ENCODE measurements around the gene COX20.
"Not testable (repeated sequence)": the region's sequence is repeated elsewhere in the genome, so short reads cannot be mapped to it uniquely, and the experiment has no call there.

The COX20 gene, protein sequence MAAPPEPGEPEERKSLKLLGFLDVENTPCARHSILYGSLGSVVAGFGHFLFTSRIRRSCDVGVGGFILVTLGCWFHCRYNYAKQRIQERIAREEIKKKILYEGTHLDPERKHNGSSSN

DNA sequence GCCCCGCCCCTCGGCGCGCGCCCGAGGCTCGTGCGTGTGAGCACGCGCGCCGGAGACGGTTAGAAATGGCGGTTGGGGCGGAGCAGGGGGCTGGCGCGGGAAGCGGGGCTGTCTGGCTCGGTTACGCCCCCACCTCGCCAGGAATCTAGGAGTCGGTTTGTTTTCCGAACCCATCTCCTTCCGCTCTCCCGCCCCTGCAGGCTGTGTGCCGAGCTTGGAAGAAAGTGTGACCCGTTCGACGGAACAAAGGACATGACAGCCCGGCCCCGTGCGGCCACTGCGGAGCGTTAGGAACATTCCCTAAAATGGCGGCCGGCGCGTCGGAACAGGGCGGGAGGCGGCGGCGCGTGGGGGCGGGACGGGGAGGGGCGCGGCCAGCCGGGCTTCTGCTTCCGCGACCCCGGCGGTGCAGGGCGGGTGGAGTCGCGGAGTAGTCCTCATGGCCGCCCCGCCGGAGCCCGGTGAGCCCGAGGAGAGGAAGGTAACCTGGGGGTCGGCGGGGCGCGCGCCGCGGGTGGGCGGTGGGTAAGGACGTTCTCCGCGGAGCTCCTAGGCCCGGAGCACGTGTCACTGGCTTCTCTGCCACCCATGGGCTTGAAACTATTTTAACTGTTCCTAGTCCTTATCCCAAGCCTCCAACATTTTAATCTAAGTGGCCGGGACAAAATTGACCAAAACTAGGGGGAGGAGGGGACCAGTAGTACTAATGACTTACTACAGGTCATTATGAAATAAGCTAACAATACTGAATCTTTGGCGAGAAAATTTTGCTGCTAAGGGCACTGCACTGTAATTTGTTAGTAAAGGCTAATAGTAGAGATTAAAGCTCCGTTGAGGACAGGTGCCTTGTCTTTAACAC is at the start of gene COX20:
Gene COX20, plus strand, starts transcription at position 383 of the 859 bp plus-strand sequence. Its CDS starts 57 bp downstream, at position 440.
- peak; percentile 76 for DNase-seq

DNA sequence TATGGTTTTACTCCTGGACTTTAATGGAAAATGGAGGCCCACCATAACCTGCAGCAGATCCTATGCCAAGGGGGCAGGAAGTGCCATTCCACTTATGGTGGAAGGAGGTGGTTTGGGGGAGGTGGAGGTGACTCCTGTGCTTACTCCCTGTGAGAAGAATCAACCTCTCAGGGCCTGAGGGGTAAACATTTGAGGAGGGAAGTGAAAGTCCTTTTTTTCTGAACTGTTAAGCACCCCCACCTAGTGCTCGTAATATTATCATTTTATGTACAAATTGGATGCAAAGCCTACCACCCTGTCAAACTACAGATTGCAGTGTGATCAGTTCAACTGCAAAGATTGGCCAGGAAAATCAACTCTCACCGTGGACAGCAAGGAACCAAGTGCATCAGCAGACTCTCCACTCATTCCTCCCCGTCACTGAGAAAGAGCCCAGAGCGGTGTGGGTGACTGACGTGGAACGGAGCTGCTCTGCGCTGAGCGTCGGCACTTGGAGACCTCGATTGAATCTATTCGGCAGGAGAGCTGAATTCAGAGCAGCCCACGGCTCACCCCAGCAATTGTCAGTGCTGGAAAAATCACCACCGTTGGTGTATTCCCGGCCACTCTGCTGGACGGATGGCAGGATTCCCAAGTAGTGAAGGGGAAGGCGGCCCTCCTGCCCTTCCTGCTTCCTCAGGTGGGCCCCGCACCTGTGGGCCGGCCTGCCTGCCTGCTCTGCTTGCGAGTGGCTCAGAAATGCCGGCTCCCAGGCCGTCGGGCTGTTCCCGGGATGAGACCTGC is 46.8 kb upstream of the COX20 start:
- DNase-seq, result no peak

DNA sequence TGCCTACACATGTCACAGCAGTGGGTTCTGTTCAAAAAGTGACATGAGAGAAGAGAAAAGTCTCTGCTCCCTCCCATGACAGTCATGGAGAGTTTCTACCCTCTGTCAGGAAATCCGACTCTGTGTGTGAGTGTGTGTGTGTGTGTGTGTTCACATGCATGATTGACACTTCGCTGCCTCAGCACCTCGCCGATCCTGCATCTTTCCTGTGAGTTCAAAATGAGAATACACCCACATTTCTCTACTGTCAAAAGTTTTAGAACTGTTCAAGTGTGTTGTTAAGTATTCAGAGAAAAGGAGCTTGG is 46.2 kb upstream of the COX20 start:
- DNase-seq, result no peak

DNA sequence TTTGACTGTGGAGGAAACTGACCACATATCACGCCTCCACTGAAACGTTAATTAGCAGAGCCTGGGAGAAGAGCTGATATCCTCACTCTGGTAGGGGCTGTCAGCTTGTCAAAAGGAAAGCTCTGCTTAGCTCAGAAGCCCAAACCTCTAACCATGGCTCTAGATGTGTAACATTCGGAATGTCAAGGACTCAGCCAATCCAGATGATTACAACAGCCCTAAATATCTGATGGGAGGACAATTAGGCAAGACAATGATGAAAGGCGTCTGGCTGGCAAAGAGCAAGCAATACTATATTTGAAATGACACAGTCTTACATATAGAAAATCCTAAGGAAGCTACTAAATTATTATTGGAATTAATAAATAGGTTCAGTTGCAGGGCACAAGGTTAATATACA is 45.7 kb upstream of the COX20 start:
- no peak for DNase-seq

DNA sequence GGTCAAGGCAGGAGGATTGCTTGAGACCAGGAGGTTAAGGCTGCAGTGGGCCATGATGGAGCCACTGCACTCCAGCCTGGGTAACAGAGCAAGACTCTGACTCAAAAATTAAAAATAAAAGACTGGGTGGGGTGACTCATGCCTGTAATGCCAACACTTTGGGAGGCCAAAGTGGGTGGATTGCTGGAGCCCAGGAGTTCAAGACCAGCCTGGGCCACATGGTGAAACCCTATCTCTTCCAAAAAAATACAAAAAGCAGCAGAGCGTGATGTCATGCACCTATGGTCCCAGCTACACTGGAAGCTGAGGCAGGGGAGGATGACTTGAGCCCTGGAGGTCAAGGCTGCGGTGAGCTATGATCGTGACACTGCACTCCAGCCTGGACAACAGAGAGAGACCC is 44.4 kb upstream of the COX20 start:
- no peak for DNase-seq

DNA sequence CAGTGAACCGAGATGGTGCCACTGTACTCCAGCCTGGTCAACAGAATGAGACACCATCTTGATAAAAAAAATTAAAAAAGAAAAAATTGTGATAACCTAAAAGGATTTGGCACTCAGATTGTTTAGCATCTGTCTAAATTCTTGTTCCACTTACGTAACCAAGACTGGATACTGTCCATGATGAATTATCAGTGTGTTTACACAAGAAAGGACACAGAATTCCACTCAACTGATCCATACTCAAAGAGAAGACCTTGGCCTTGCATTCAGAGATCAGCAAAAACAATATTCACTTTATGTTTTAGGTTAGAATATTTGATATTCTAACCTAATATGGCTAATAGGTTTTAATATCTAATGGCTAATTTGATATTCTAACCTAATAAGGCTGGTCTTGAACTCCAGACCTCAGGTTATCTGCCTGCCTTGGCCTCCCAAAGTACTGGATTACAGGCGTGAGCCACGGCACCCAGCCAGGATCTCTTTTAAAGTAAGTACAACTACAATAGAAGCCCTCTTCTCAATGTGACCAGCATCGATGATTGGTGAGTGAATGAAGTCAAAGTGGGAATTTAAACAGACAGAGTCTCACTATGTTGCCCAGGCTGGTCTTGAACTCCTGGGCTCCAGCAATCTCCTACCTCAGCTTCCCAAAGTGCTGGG is 43.1 kb upstream of the COX20 start:
- DNase-seq, result no peak

DNA sequence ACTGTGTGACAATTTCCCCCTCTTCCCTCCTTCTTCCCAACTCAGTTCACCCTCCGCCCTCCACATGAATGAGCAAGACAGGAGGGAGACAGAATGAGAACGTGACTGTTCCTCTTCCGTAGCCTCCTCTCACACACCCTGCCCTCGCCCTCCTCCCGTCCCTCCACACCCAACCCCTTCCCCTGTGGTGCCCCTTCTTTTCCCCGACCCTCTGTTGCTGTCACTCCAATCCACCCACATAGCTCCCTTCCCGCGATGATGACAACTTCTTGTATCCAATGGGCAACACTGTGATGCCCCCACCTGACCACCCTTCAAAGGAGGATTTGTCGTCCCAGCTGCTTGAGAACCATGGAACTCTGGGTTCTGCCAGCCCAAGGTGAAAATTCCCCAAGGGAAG is 41.4 kb upstream of the COX20 start:
- DNase-seq, result no peak

DNA sequence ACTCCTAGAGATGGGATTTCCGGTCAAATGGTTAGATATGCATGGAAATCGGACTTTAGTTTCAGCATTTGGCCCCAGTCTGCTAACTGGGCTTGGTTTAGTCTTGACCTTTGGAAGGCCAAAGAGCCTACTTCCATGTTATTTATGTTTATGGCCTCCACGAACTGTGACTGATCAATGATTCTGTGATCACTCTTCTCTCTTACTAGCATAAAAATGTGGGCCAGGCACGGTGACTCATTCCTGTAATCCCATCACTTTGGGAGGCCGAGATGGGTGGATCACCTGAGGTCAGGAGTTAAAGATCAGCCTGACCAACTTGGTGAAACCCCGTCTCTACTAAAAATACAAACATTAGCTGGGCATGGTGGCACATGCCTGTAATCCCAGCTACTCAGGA is 40.9 kb upstream of the COX20 start:
- not testable (repeated sequence) for DNase-seq

DNA sequence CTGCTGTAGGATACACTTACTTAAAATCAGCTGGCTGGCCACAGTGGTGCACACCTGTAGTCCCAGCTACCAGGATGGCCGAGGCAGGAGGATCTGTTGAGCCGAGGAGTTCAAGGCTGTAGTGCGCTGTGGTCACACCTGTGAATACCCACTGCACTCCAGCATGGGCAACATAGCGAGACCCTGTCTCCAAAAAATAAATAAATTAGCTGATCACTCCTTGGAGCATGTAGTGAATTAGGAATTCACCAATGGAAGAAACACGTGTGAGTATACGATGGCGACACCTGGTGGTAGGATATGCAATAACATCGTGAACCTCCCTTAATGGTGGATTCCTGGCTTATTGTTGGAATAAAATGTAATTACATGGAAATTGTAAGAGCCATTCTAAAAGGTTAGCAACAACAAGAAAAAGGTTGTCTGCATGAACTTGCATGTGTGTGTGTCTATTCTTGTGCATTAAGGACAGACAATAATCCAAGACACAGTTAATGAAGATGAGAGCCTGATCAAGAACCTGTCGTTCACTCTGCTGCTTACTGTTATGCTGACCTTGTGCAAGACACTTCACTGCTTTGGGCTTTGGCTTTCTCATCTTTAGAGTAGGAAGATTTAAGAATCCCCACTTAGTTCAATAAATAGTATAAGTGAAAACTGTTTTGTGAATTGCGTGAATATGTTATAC is 38.6 kb upstream of the COX20 start:
- no peak for DNase-seq

DNA sequence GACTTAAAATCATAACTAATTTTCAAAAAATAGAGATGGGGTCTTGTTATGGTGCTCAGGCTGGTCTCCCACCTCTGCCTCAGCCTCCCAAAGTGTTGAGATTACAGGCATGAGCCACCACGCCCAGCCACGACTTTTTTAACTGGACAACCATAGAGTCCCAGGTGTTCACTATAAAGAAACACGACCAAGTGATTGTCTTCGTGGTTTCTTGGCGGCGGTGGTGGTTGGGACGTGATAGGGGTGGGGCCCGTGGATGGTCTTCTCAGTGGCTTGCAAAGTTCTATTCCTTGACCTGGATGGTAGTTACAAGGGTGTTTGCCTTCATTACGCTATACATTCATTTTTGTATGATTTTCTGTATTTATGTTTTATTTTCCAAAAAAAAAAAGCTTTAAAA is 34.6 kb upstream of the COX20 start:
- DNase-seq, result no peak

DNA sequence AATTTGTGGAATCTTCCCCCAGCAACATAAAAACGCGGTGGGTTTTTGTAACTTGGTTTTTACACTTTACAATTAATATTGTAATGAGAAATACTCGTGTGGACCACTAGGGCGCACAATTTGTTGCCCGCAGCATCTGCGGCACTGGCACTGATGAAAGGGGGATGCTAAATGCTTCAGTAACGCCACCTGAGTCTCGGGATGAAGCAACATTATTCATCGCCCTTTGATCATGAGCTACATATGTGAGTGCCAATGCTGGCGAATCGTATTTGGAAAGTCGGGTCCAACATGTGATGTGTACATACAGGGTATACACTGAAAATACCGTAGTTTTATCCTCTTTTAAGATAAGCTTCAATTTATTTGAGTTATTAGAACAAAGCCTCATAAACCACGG is 34.2 kb upstream of the COX20 start:
- no peak for DNase-seq

DNA sequence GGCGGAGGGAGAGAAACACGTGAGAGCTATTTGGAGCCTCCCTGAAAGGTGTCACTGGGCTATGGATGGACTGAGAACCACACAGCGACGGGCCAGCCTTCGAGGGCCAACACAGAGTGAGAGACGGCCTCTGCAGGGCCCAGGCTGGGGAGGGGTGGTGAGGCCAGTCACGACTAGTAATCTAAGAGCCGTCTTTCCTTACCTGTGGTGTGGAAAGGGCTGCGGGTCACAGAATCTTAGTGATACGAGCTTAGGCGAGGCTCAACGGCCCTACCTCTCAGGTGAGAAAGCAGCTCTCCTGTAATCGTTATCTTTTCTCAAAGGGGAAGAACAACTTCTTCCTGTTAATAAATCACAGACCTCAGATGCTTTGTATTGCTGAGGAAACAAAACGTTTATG is 33.4 kb upstream of the COX20 start:
- no peak for DNase-seq

DNA sequence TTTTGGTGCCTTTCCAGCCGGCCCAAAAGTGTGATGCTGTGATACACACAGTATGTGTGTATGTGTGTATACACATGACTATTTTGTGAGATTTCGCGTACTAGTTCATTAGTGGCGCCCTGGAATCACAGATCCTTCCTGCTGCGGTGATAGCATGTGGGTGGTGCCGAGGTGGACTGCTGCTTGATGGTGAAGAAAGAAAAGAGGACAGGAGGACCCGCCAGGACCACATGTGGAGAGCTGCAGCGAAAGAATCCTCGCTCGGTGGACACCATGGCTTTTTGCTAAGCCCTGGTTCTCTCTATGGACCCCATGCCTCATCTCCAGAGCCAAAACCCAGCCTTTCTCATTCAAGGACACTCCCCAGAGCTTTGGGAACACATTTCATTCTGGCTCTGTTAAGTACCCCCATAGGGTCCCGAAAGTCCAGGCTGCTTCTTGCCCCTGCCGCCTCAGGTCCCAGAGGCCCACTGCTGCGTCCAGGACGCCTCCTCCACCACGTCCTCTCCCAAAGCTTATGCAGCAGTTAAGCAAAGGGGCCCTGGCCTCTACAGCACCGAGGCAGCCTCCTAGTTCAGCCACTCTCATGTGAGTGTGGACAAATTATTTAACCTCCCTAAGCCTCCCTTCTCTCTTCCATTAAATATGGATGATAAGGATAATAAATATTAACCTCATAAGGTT is 32.8 kb upstream of the COX20 start:
- no peak for DNase-seq

DNA sequence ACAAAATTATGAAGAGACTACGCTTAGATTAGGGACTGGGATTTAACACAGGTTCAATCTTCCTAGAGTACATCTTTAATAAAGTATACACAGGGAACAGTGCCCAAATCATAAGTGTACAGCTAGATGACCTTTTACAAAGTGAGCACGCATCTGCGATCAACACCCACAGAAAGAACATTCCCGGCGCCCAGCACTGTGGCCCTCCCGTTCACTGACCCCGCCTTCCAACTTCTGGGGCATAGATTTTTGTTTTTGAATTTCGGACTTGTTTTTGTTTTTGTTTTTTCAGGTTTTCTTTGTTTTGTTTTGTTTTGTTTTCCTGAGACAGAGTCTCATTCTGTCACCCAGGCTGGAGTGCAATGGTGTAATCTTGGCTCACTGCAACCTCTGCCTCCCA is 30.6 kb upstream of the COX20 start:
- no peak for DNase-seq

DNA sequence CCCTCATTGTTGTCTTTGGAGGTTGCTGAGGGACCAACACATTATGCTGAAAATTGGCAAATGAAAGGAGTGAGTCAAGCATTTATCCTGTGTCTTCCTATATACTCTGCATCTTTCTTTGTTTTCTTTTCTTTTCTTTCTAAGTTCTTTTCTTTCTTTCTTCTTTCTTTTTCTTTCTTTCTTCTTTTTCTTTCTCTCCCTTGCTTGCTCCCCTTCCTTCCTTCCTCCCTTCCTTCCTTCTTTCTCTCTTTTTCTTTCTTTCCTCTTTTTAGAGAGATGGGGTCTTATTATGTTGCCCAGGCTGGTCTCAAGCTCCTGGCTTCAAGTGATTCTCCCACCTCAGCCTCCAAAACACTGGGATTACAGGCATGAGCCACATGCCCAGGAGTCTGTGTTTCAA is 28.3 kb upstream of the COX20 start:
- DNase-seq, result no peak

DNA sequence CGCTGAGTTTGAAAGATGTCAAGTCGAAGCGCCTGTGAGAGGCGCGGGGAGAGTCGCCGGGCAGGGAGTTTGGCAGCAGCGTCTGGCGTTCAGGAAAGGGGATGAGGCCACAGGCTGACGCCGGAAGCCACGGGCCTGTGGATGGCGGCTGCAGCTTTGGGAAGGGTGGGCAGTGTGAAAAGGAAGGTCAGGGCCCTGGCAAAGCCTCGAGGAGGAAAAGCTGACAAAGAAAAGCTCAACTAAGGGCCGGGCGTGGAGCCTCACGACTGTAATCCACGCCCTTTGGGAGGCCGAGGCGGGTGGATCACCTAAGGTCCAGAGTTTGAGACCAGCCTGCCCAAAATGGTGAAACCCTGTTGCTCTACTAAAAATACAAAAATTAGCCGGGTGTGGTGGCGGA is 25.2 kb upstream of the COX20 start:
- DNase-seq, result no peak

DNA sequence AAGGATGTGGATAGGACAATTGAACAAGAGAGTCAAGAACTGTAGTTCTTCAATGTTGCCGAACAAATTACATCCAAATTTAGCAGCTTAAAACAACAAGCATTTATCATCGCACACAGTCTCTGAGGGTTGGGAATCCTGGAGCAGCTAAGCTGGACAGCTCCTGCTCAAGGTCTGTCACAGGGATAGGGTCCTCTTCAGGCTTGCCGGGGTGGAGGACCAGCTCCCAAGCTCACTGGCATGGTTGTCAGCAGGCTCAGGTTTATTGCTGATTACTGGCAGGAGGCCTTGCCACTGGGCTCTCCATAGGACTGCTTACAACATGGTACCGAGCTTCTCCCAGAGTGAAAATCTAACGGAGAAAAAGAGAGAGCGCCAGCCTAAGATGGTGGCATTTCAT is 22.1 kb upstream of the COX20 start:
- DNase-seq, result no peak

DNA sequence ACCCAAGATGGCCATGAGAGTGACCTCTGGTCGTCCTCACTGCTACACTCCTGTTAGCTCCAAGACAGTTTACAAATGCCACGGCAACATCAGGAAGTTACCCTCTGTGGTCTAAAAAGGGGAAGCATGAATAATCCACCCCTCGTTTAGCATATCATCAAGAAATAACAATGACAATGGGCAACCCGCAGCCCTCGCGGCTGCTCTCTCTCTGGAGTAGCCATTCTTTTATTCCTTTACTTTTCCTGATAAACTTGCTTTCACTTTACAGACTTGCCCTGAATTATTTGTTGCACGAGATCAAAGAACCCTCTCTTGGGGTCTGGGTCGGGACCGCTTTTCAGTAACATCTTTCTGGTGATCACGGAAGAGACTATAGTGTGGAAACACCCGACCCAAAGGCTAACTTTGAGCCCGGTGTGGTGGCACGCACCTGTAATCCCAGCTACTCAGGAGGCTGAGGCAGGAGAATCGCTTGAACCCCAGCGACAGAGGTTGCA is 19.8 kb upstream of the COX20 start:
- DNase-seq, result peak; percentile 94

DNA sequence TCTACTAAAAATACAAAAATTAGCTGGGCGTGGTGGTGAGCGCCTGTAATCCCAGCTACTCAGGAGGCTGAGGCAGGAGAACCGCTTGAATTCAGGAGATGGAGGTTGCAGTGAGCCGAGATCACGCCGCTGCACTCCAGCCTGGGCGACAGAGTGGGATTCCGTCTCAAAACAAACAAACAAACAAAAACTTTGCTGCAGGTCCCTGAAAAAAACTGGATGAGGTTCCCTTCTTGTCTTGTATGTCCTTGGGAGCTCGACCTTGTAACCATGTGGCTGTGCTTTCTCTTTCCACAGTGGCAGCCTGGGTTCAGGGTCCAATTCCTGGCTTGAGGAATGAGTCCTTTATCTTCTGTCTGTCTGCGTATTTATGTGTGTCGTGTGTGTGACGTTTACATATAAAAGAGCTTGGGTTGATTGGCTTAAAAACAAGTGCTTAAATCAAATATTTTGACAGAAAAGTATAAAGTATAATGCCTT is 18.0 kb upstream of the COX20 start:
- no peak for DNase-seq

DNA sequence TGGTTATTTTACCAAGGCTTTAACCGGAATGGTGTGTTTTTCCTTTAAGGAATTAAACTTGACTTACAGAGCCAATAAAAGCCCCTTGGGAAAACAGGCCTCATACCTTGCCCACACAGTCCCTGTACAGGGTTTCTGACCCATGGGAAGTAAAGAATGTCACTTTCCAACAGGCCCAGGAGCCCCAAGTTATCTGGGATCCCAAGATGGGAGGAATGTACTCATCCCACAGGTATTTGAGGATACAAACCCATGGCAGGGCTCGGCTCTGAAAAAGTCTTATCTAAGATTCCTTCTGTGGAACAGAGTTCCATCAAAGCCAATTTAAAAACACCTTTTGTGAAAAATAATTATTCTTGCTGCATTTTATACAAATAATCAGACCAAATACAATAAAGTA is 15.3 kb upstream of the COX20 start:
- DNase-seq, result no peak

DNA sequence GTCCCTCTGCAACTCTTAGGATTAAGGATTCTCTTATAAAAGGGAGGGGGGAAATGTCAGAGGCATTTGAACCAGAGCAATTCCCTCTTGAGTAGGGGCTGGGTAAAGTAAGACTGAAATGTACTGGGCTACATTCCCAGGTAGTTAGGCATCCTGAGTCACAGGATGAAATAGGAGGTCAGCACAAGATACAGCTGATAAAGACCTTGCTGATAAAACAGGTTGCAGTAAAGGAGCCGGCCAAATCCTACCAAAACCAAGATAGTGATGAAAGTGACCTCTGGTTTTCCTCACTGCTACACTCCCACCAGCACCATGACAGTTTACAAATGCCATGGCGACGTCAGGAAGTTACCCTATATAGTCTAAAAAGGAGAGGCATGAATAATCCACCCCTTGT is 14.3 kb upstream of the COX20 start:
- DNase-seq, result no peak

DNA sequence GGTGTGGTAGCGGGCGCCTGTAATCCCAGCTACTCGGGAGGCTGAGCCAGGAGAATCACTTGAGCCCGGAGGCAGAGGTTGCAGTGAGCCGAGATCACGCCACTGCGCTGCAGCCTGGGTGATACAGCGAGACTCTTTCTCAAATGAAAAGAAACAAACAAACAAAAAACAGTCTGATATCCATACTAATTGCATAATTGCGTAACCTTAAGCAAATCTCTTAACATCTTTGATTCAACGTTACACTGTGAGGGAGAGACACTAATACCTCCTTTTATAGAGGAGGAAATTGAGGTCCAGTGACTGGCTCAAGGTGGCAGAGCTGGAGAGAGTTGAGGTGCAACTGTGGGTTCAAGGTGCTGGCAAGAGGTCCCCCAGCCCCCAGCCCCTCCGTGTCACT is 12.6 kb upstream of the COX20 start:
- DNase-seq, result no peak
